ENCODE measurements around the gene EHD4.

The EHD4 gene

GRCh38 chr15:41928637-41929620, 43.4 kb downstream of the EHD4 start:
- DNase-seq (ENCODE audit: extremely low read depth, low read depth), result no peak
- TF ChIP-seq CTCF (IDR thresholded peaks at IDR 0.05; ENCODE audit: low read depth, low read length), result no peak

GRCh38 chr15:41928100-41928499, 44.3 kb downstream of the EHD4 start:
- no peak for TF ChIP-seq CTCF (IDR thresholded peaks at IDR 0.05; ENCODE audit: low read depth, low read length)
- no peak for DNase-seq (ENCODE audit: extremely low read depth, low read depth)

DNA sequence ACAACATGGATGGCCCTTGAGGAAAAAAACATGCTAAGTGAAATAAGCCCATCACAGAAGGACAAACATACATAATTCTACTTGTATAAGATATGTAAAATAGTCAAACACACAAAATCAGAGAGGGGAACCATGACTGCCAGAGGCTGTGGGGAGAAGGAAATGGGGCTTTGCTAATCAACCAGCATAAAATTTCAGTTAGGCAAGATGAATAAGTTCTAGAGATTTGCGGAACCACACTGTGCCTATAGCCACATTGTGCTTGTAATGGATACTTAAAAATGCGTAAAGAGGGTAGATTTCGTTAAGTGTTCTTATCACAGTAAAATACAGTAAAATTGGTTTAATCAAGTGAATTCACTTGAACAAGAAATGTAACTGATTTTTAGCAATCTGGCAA, 44.8 kb downstream of the EHD4 start:
- DNase-seq (ENCODE audit: extremely low read depth, low read depth), result no peak
- no peak for TF ChIP-seq CTCF (IDR thresholded peaks at IDR 0.05; ENCODE audit: low read depth, low read length)

DNA sequence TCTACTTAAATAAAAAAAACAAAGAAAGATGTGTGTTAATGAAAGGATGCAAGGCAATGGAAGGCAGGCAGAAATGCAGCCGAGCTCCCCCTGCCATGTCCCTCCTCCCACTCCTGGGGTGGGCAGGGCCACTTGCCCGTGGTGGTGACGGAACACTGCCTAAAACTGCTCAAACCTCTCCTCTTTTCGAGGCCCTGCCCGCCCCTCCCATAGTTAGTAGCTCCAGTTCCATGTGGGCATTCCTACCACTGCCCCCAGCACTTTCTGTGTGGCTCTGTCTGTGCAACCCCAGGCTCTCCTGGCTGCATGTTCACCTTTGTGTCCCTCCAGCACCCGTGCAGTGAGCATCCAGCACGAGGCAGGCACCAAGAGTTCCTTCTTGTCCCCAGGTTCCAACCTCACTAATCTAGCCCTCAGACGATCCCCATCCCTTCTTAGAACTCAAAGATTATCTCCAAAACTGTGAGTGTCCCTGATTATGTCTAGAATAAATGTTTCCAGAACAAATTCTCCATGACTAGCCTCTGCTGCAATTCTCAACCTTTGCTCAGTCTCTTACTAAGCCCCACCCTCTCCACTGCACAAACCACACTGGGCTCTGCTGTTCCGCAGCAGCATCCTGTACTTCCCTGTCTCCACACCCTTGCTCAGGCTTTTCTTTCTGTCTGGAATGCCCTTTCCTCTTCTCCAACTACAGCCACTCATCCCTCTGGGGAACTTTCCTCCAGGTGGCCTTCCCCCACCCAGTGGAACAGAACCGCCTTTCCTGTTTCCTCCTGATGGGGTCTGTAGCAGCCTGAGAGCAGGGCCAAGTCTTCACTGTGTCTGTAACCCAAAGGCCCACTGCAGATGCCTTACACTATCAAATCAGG, 45.9 kb downstream of the EHD4 start:
- DNase-seq (ENCODE audit: extremely low read depth, low read depth), result no peak
- no peak for TF ChIP-seq CTCF (IDR thresholded peaks at IDR 0.05; ENCODE audit: low read depth, low read length)

GRCh38 chr15:41925086-41925608, 47.2 kb downstream of the EHD4 start:
- TF ChIP-seq CTCF (IDR thresholded peaks at IDR 0.05; ENCODE audit: low read depth, low read length), result no peak
- DNase-seq (ENCODE audit: extremely low read depth, low read depth), result no peak

DNA sequence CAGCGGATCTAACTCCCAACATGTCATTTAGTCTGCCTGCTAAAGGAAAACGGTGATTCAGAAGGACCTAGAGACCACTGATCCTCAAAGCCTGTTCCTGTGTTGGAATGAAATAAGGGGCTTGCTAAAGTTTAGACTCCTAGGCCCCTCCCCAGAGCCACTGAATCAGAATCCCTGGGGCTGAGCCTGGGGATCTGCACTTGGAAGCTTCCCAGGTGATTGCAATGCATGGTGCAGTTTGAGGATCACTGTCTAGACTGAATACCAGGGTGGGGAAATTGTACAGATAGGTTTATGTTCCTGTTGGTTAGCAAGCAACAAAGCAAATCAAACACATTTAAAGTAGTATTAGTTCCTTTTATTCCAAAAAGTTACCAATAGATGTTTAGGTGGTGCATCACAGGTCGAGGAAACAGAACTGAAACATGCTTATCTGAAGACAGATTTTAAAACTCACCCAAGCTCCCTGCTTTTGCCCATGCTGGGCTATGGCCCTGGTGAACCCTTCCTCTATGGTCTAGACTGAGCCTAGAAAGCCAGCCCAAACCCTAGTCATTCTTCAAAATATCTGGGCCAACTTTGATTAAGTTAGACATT, 48.9 kb downstream of the EHD4 start:
- no peak for TF ChIP-seq CTCF (IDR thresholded peaks at IDR 0.05; ENCODE audit: low read depth, low read length)
- no peak for DNase-seq (ENCODE audit: extremely low read depth, low read depth)

All from AG09319 (cell line).